Measurements from ENCODE around the gene MTFMT.
"Not testable (repeated sequence)": the region's sequence is repeated elsewhere in the genome, so short reads cannot be mapped to it uniquely, and the experiment has no call there.

Gene MTFMT

GRCh38 chr15:65028921-65029735 lies at the start of gene MTFMT:
TSS of gene MTFMT (minus strand) at chr15:65029639. CDS start at chr15:65029613, 26 bp downstream.
- DNase-seq, result peak; percentile 84

GRCh38 chr15:65077981-65078352 lies 48.5 kb upstream of the MTFMT start:
- no peak for DNase-seq

- DNase-seq, result no peak
Observed at GRCh38 chr15:65077291-65077980, 48.0 kb upstream of the MTFMT start.

- DNase-seq, result no peak
Observed at GRCh38 chr15:65076486-65077290, 47.2 kb upstream of the MTFMT start, which contains the start of gene KBTBD13. TSS of gene KBTBD13 (plus strand) at chr15:65076746. CDS start at chr15:65076816, 70 bp downstream.

GRCh38 chr15:65075607-65076395 lies 46.4 kb upstream of the MTFMT start:
- DNase-seq, result not testable (repeated sequence)

- DNase-seq, result not testable (repeated sequence)
Observed at GRCh38 chr15:65074946-65075345, 45.5 kb upstream of the MTFMT start.

DNA sequence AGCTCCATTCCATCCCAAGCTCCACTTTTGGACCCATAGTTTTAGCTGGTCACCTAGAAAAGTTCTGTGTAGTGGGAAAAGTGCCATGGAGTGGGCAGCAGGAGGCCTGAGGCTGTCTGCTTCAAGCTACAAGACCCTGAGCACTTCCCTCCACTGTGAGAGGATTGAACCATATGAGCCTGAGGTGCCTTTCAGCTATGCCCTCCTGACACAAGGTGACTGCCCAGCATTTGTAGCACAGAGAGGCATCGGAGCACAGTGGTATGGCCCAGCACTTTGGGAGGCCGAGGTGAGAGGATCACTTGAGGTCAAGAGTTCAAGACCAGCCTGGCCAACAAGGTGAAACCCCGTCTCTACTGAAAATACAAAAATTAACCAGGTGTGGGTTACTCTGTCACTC lies 43.2 kb upstream of the MTFMT start:
- DNase-seq, result no peak

DNA sequence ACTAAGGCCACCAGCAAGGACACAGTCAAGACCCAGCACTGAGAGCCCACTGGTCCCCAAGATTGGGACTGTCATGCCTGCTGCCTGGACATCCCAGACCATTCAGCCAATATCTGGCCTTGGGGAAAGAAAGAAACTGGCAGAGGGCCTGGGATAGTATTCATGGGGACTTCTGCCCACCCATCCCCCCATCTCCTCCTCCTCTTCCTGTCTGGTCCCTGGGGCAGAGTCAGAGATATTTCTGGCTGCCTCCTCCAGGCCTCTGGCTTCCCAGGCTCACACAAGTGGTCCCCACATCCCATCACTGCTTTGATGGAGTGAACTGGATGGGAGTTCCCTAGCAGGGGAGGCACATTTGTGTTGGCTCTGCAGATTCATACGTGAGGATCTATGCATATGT lies 42.6 kb upstream of the MTFMT start:
- DNase-seq, result no peak

GRCh38 chr15:65071381-65071811 lies 42.0 kb upstream of the MTFMT start:
- DNase-seq, result no peak

GRCh38 chr15:65069779-65070546 lies 40.5 kb upstream of the MTFMT start:
- DNase-seq, result no peak

DNA sequence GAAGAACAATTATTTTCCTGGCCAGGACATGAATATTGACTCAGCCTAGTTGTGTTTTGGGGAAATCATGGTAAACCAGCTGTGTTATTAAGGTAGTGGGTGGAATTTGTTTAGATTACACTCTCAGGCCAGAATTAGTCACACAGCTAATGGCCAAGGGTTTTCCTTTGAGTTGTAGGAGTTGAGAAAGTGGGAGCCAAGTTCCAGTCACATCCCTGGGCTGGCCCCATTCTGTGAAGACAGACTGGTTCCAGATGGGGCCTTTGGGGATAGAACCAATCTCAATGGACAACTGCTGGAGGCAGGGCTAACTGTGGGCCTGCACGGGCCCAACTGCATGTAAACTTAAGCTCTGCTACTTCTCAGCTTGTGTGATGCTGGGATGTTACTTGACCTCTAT lies 39.7 kb upstream of the MTFMT start:
- DNase-seq, result no peak

DNA sequence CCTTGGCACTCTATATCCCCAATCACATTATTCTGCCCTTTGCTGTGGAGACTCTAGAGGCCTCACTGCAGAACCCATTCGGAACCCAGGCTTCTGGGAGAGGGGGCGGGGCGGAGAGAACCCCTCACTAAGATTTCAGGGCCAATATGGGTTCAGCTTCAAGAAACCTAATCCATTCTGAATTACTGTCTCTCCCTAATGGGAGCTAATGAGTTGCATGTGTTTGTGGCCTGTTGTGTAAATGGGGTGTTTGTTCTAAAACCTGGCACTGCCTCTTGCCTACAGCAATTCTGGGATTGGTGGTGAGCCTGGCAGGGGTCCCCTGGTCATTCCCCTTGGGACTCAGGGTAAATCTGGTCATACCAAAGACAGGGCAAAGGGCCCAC lies 39.0 kb upstream of the MTFMT start:
- DNase-seq, result no peak

- DNase-seq, result no peak
Observed at GRCh38 chr15:65067645-65068402, 38.4 kb upstream of the MTFMT start, which contains the start of gene RASL12. TSS of gene RASL12 (minus strand) at chr15:65067991. CDS start at chr15:65067835, 156 bp downstream.

DNA sequence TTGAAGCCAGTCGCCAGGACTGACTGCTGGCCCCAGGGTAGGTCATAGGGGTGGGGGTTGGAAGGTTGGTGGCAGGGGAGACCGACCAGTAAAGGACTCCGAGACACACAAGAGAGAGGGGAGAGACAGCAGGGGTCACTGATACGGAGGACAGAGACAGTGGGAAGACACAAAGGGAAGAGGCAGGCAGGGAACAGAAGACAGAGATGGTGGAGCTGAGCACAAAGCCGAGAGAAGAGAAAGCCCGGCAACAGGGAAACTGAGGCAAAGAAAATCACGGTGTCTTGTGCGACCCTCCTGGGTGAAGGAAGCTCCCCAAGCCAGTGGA lies 37.8 kb upstream of the MTFMT start:
- DNase-seq, result no peak

- DNase-seq, result no peak
Observed at GRCh38 chr15:65066635-65067316, 37.3 kb upstream of the MTFMT start.

DNA sequence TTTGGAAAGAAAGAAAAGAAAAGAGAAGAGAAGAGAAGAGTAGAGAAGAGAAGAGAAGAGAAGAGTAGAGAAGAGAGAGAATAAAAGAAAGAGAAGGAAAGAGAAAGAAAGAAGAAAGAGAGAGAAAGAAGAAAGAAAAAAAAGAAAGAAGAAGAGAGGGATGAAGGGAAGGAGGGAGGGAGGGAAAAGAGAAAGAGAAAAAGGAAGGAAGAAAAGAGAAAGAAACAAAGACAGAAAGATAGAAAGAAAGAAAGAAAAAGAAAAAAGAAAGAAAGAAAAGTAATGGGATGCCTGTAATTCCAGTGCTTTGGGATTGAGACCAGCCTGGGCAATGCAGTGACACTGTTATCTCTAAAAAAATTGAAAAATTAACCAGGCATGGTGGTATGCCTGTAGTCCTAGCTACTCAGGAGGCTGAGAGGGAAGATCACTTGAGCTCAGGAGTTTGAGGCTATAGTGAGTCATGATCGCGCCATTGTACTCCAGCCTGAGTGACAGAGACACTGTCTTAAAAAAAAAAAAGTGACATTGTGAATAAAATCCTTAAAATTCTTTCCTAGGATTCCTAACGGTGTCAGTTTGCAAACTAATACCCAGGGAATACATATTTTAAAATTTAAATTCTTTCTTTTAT lies 36.7 kb upstream of the MTFMT start:
- DNase-seq, result no peak

DNA sequence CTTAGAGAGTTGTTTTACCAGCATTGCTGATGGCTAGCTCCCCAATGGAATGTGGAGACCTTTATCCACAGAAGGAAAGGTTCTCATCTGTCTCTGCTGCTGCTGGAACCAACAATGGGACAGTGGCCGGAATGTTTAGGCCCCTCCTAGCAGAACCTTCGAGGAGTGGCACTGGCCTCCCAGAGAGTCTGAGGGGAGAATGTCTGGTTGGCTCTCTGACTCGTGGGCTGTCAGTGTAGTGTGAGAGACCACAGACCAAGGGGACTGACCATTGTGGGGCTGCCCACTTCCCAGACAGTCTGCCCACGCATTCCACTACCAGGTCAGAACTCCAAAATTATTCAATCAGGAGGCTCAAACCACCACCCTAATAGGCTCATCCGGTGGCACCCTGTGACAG lies 33.3 kb upstream of the MTFMT start:
- DNase-seq, result no peak

DNA sequence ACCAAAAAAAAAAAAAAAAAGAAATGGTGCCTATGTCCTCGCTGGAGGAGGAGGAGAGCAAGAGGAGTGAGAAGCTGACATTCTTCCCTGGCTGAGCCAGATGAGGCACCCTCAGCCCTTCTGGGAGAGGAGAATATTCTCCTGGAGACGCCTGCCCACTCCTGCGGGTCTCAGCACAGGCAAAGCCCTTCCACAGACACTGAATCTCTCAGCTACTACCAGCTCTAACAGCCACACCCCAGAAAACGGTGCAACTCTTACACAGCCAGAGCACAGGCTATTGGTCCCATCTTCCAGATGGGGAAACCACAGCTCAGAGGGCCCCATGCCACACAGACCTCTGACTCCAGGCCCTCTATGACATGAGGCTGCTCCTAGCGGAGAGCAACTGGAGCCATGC lies 32.6 kb upstream of the MTFMT start:
- DNase-seq, result no peak

- DNase-seq, result no peak
Observed at GRCh38 chr15:65060641-65061397, 31.4 kb upstream of the MTFMT start.

Data from COR-L47 (cell line).